ENCODE data around the gene TMEM54.
A peak's percentile ranks its signal among the peaks of the same experiment; 100 is the strongest.

The TMEM54 gene

DNA sequence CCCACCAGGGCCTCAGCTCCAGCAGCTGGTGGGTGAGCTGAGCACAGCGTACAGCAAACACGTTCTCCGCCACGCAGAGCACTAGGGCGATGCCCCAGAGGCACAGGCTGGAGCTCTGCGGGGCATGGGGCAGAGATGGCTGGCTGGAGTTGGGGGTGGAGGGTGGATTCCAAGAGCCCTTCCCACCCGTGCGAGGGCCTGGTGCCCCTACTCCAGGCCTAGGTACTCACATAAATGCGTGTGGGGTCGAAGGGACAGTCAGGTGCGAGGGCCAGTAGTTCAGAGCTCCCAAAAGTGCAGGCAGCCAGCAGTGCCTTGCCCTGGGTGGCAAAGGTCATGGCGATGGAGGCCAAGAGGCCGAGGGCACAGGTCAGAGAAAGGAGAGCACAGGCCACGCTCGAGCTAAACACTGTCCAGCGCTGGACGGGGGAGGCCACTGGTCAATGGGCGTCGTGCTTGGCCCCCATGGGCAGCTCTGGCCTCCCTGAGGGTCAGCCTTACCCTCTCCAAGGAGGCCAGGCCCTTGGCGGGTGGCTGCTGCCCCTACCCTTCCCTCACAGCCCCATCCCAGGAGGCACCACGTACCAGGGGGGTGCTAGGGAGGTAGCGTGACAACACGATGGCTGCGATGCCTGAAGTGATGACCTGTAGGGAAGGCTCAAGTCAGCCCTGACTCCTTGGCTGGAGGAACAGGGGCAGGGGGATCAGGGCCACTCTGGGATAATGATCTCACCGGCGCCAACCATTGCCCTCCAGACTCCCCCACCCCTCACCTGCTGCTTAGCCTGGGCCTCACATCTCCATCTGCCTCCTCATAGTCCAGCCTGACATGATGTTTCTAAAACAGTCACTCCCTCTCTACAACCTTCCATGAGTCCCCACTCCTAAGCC lies 5.6 kb downstream of the TMEM54 start:
- no peak for DNase-seq (ENCODE audit: low spot score)

GRCh38 chr1:32894681-32895080 lies 6.5 kb downstream of the TMEM54 start:
- DNase-seq (ENCODE audit: low spot score), result no peak

DNA sequence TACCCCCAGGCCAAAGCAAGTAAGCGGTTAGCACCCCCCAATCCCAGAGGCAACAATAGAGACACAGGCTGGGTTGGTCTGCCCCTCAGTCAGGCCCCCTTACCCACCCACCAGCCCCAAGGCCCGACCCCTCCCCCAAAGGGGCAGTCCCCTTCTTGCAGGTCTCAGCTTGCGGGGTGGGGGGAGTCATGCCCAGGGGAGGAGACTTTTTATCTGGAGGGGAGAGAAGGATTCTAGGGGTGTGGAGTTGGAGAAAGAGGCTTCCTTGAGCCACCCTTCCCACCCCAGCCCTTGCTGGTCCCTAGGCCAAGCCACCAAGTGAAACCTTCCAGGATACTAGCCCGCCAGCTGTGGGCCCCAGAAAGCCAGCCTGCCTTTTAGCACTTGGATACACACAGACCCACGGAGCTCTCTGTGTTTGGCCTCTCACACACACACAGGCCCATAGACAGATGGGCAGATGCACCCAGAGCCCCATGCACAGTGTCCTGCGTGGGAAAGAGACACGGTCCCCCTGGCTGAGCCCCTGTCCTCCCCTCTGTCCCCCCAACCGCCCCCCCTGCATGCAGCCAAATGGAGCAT lies 7.1 kb downstream of the TMEM54 start:
- DNase-seq (ENCODE audit: low spot score), result no peak

DNA sequence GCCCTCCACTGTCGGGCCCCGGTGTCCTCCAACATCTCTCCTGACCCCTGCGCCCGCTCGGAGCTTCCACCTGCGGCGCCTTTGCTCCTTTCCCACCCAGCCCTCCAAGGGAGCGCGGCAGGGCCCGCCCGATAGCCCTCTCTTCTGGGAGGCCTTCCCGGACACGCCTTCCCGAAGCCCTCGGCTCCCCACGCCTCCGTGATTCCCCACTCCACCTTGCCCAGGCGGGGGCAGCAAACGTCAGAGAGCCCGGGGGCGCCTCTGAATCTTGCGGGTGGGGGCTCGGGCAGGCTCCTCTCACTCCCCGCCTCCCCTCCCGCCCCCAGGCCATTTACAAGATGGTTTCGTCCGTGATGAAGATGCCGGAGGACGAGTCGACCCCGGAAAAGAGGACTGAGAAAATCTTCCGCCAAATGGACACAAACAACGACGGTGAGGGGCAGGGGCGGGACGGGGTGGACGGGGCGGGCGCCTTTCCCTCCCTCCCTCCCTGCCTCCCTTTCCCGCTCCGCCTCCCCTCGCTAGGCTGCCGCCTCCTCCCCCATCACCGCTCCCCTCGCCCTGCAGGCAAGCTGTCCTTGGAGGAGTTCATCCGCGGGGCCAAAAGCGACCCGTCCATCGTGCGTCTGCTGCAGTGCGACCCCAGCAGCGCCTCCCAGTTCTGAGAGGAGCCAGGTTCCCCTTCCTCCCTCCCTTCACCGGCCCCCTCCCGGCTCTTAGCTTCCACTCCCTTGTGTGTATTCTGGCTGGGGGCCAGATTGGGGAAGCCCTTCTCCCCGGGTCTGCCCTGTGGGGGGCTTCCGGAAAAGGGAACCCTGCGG lies 7.8 kb downstream of the TMEM54 start:
- peak; percentile 86 for DNase-seq (ENCODE audit: low spot score)

GRCh38 chr1:32892368-32893197 lies 8.6 kb downstream of the TMEM54 start:
- peak; percentile 86 for DNase-seq (ENCODE audit: low spot score)

DNA sequence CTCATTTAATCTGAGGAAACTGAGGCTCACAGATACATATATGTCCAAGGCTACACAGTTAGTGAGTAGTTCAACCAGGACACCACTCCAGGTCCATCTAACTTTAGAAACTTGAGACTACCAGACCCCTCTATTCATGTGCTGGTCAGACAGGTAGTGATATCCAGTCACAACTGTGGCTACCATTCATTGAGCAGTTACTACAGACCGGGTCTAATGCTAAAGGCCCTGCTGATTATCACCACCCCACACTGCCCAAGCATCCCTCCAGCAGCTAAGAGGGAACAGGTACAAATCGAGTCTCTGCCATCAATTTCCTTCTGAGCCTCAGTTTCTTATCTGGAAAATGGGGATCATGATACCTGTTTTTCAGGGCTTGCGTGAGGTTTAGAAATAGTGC lies 9.6 kb downstream of the TMEM54 start:
- no peak for DNase-seq (ENCODE audit: low spot score)

- no peak for DNase-seq (ENCODE audit: low spot score)
Observed at GRCh38 chr1:32891241-32891570, 10.0 kb downstream of the TMEM54 start.

DNA sequence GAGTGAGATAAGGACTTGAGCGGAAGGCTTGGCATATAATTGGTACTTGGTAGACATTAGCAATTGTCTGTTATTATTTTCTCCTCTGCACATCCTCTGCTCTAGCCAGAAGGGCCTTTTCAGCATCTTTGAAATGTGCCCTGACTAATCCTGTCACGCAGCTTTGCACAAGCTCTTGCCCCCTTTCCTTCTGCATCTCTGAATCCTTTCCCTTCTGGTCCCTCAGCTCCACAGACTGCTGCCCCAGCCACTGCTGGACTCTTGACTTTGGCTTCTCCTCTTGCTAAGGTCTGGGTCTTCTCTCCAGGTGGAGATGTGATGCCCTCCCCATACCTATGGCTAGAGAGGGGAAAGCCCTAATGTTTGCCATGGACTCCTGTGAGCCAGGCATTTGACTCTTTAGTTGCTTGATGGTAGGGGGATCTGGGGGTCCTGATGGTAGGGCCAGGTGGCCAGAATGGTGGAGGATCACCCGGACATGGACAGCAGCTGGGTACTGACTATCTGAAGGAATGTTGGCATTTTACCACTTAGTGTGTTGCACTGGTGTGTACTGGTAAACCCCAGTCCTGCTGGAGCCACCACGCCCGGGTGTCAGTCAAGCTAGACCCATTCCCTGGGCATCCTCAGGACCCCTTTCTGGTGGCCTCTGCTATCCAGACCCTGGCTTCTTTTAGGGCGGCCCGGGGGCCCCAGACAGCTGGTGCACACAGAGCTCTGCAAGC lies 10.5 kb downstream of the TMEM54 start:
- no peak for DNase-seq (ENCODE audit: low spot score)

GRCh38 chr1:32889731-32890278 lies 11.4 kb downstream of the TMEM54 start:
- DNase-seq (ENCODE audit: low spot score), result no peak

DNA sequence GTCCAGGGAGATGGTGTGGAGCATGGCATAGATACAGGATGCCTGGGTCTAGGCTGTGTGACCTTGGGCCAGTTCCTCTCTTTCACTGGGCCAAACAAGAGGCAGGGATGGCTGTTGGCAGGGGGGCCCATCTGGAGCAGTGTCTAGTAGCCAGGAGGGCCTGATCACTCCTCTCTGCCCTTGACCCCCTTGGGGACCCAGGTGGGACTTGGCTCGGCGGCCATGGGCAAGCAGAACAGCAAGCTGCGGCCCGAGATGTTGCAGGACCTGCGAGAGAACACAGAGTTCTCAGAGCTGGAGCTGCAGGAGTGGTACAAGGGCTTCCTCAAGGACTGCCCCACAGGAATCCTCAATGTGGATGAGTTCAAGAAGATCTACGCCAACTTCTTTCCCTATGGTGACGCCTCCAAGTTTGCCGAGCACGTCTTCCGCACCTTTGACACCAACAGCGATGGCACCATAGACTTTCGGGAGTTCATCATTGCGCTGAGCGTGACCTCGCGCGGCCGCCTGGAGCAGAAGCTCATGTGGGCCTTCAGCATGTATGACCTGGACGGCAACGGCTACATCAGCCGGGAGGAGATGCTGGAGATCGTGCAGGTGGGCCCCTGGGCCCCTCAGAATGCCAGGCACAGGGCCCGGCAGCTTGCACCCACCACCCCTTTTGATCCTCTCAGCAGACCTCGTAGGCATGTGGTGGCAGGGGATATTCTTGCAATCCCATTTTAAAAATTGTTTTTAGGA lies 12.3 kb downstream of the TMEM54 start:
- no peak for DNase-seq (ENCODE audit: low spot score)

DNA sequence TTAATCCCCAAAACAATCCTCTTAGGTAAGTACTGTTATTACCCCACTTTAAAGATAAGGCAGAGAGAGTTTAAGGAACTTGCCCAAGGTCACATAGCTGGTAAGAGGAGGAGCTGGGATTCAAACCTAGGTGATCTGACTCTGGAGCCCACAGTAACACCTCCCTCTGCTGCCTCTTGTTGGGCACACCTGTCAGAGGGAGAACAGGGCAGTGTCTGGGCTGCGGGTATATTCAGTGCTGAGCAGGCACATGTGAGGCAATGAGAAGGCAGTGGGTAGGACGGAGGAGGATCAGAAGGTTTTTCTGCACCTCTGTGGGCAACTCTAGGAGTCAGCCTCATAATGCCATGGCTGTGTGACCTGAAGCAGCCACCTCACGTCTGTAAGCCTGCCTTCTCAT lies 13.1 kb downstream of the TMEM54 start:
- no peak for DNase-seq (ENCODE audit: low spot score)

DNA sequence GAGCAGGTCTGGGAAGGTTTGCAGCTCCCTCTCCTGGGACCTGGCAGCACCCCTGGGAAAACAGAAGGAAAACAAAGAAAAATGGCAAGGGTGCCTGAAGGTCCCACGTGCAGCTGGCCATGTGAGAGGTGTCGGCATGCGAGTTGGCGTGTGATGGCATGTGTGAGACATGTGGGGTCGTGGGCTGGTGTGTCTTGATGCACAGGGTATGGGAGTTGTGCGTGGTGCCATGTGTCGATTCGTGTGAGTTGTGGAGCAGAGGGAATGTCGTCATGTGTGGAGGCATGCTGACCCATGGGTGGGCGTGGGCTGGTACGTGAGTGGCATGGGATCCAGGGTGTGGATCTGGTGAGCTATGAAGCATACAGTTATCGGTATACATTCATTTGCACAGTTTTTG lies 13.6 kb downstream of the TMEM54 start:
- no peak for DNase-seq (ENCODE audit: low spot score)

GRCh38 chr1:32886828-32887414 lies 14.3 kb downstream of the TMEM54 start:
- no peak for DNase-seq (ENCODE audit: low spot score)

- DNase-seq (ENCODE audit: low spot score), result peak; percentile 95
Observed at GRCh38 chr1:32886004-32886827, 15.0 kb downstream of the TMEM54 start, which contains the start of gene HPCA. TSS of gene HPCA (plus strand) at chr1:32886491. CDS start at chr1:32888899, 2,408 bp downstream.

DNA sequence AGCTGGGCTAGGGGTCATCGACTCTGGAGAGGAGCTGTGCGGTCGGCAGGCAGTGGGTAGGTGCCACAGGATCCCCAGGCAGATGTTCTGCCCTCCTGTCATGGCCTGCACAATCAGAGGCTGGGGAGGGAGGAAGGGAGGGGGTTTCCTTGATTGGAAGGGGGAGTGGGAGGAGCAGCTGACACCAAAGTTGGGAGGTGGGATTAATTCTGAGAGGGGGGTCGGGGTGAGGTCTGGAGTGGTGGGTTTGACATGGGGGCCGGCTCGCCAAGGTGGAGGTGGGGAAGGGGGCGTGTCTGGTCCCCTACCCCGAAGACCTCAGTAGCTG lies 15.5 kb downstream of the TMEM54 start:
- no peak for DNase-seq (ENCODE audit: low spot score)

GRCh38 chr1:32884726-32885125 lies 16.5 kb downstream of the TMEM54 start:
- DNase-seq (ENCODE audit: low spot score), result no peak

DNA sequence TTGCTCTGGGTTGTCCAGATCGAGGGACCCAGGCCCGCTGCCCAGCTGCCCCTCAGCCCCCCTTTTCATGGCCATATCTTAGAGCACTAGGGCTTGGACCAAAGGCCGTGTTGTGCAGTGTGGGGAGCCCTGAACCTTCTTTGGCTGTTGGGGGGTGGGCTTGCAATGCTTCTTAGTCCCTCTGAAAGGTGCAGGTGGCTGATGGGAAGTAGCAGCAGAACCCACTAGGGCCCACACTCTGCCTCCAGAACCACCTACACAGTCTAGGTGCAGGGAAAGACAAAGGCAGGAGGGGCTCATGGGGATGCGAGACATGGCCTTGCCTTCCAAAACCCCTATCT lies 17.2 kb downstream of the TMEM54 start:
- no peak for DNase-seq (ENCODE audit: low spot score)

GRCh38 chr1:32883338-32884031 lies 17.7 kb downstream of the TMEM54 start:
- no peak for DNase-seq (ENCODE audit: low spot score)
